Activated CD4-positive, alpha-beta T cell treated with anti-CD3 and anti-CD28 coated beads, Interleukin-2, Interleukin-4, amounts not matched to agents 100 ng/mL and 50 ng/mL, durations not matched to agents 16 hours and 8 hours (primary cell): Measurements from ENCODE around the gene RIC1.
"Not testable (repeated sequence)": the region's sequence is repeated elsewhere in the genome, so short reads cannot be mapped to it uniquely, and the experiment has no call there.

ENCODE experiments used
- DNase-seq: peaks from one replicate; pipeline ENCODE4 v3.0.0-alpha.2; 2020; ENCODE audit warnings: low spot score

Gene RIC1

DNA sequence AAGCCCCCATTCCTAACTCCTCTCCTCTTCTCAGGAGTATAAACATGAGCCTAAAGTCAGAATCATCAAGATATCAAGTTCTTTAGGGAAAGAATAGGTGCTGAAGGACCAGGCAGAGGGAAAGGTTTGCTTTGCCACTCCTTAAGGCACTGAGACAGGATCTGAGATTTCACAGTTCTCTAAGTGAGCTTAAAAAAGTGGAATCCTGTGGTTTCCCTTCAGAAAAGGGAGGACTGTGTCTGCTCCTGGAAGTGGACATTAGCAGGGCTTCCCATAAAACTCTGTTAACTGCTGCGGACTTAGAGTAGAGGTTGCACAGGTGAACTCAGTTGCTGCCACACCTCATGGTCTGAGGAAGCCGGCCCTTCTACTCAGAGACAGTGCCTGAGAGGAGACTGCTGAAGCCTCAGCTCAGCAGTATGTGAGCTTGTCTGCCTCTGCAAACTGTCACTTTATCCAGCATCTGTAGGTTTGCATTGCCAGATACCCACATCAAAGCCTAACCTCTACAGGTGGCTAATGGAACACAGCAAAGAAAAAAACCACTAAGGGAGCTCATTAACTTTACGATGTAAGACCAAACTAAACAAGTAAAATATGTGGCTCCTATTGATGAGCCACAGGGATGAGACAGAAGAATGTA lies 42.9 kb downstream of the RIC1 start:
- no peak for DNase-seq

DNA sequence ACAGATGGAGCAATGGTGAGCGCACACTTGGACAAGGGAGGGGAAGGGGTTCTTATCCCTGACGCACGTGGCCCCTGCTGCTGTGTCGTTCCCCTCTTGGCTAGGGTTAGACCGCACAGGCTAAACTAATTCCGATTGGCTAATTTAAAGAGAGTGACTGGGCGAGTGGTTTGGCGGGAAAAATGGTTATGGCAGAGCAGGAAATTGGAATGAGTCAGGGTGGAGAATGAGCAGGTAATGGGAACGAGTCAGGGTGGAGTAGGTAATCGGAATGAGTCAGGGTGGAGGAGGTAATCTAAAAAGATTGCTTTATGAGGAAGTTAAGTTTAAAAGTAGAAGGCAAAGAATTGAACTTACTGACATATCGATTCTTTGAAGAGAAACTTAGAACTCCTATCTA lies 46.1 kb downstream of the RIC1 start:
- not testable (repeated sequence) for DNase-seq

DNA sequence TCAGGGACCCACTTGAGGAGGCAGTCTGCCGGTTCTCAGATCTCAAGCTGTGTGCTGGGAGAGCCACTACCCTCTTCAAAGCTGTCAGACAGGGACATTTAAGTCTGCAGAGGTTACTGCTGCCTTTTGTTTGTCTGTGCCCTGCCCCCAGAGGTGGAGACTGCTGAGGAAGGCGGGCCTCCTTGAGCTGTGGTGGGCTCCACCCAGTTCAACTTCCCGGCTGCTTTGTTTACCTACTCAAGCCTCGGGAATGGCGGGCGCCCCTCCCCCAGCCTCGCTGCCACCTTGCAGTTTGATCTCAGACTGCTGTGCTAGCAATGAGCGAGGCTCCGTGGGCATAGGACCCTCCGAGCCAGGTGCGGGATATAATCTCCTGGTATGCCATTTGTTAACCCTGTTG lies 54.7 kb downstream of the RIC1 start:
- not testable (repeated sequence) for DNase-seq

DNA sequence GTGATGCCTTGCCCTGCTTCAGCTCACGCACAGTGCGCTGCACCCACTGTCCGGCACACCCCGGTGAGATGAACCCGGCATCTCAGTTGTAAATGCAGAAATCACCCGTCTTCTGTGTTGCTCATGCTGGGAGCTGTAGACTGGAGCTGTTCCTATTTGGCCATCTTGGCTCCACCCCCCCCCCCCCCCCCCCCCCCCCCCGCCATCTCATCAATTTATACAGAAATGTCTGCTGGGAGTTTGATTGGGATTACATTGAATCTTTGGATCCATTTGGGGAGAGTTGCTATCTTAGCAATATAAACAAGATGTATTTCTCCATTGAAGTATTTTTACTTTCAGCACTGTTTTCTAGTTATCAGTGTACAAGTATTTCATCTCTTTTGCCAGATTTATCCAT lies 55.2 kb downstream of the RIC1 start:
- no peak for DNase-seq

DNA sequence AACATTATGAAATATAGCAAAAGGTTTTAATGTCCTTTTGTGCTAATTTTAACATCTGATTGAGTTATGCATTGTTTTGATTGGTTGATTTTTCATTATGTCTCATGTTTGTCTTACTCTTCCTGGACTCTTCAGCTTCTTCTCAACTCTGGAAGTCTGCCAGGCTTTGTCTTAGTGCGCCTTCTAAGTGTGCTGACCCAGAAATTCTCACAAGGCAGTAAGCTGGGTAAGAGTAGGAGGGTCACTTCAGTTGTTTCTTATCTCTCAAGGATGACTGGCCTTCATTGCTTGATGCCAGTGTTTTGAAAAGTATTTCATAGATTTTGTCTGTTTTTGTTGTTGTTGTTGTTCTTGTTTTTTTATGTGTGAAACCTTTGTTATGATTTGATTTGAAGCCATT lies 59.2 kb downstream of the RIC1 start:
- DNase-seq: no peak

DNA sequence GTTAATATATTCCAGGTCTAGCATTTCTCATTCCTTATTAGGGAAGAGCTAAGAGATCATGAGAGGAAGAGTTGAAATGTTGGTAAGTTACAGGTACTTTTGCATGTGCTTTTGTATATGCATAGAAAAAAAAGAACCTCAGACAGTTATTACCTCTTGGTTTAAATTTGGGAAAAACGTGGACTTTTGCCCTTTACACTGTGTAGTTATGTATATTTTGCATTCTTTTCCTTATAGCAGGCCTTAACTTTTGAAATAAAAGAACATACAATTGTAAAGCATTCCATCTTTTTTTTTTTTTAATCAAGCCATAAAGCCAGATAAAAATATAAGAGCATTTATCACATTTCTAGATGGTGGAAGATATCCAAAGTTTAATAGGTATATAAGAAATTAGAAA lies 61.4 kb downstream of the RIC1 start:
- DNase-seq: no peak

DNA sequence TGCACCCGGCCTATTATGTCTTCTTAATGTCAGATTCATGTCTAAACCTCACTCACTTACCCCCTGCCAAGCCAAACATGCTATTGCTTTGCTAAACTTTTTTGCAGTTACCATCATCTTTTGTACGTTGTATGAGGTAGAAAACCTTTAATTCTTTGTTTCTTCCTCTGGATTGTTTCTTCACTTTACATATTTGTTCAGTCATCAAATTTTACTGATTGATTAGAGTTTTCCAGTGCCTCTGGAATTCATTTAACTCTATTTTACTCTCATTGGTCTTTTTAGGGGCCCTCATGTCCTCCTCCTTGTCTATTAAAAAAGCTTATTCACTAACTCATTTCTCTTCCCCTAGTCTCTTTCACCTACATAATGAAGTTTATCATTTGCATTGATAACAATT lies 67.0 kb downstream of the RIC1 start:
- no peak for DNase-seq

DNA sequence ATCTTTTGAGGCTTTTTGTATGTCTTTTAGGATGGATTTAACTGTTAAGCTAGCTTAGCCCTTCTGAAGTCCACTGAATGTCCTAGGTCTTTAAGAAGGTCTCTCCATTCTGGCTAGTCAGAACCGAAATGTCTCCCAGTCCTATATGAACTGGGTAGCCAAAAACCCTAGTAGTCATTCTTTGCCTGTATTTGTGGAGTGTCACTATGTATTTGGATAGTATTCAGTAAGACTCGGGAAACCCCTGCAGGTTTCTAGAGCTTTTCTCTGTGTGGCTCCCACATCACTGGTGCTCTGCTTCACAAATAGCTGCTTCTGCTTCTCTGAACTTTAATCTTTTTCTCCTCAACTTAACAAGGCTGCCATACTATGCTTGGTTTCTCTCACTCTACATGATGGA lies 68.0 kb downstream of the RIC1 start:
- no peak for DNase-seq

DNA sequence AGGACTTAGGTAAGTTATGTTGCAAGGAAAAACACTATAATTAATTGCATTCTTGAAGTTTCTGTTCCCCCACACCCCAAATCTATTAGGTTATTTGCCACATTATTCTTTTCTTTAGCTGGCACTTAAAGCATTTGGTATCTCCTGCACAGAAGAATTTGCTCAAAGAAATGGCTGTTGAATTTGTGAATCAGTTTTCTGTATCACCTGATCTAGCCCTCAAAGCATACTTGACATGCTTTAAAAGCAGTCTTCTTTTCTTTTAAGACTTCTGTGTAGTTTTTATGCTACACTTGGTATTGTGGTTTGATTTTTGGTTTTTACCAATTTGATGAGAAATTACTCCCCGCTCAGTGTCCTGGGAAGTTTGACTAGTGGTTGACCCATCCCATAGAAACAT lies 69.1 kb downstream of the RIC1 start:
- DNase-seq: no peak

DNA sequence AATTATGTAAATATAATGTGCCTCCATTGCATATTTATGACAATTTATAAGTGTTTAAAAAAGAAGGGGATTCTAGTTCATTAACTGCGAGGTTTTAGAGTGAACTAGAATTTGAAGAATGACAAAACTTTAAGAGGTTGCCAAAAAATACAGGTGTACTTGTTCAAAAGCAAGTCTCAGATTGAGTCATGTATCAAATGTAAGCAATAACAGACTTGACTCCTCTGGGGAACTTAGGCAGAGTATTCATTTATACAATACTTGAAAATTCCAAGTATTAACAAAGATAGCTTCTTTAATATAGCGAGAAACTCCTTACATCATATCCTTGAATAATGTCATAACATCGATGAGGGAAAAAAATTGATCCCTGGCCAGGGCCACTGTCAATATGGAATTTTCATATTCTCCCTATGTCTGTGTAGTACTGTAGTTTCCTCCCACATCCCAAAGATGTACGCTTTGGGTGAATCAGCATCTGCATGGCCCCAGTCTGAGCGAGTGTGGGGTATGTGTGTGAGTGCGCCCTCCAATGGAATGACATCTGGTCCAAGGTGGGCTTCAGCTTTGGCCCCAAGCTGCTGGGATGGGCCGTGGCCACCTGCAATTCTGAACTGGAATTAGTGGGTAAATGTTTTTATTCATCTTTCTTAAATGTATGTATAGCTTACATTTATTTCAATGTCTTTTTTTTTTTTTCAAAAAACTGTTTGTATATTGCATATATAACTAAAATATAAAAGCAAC lies 70.1 kb downstream of the RIC1 start:
- no peak for DNase-seq

DNA sequence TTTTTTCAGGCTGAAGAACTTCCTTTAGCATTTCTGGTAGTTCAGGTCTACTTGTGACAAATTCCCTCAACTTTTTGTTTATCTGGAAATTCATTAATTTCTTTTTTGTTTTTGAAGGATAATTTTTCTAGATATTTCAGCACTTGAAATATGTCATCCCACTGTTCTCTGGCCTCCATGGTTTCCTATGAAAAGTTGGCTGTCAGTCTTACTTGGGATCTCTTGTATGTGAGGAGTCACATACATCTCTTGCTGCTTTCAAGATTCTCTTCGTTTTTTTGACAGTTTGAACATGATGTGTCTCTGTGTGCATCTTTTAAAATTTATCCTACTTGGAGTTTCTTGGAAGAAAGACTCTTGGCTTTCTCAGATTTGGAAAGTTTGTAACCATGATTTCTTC lies 79.5 kb downstream of the RIC1 start:
- no peak for DNase-seq

DNA sequence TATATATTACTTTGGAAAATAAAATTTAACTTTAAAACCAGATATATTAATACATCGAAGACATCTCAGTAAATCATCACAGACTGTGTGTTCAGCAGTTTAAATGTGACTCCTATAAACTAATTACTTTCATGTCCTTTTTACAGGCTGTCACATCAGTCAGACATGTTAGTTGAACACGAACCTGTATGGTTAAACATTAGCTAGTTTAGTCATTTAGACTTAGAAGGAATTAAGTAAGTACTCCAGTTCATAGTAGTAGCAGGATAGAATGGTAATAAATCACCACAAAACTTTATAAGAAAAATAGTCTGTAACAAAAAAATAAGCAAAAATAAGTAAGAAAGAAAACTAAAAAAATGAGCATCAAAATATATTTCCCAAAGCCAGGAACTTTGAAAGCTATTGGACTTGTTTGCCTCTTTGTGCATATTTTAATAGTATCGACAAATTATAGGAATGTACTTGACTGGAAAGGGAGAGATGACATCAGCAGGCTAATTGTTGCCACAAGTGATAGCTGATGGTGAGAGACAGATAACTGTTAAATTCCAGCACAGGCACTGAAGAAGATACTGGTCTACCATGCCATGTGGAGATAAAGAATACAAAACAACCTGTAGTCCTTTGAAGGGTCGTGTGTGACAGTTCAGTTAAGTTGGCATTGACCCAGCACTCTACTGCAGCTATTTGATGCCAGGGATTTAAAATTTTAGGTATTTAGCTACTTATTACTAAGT lies 83.9 kb downstream of the RIC1 start:
- DNase-seq: no peak

DNA sequence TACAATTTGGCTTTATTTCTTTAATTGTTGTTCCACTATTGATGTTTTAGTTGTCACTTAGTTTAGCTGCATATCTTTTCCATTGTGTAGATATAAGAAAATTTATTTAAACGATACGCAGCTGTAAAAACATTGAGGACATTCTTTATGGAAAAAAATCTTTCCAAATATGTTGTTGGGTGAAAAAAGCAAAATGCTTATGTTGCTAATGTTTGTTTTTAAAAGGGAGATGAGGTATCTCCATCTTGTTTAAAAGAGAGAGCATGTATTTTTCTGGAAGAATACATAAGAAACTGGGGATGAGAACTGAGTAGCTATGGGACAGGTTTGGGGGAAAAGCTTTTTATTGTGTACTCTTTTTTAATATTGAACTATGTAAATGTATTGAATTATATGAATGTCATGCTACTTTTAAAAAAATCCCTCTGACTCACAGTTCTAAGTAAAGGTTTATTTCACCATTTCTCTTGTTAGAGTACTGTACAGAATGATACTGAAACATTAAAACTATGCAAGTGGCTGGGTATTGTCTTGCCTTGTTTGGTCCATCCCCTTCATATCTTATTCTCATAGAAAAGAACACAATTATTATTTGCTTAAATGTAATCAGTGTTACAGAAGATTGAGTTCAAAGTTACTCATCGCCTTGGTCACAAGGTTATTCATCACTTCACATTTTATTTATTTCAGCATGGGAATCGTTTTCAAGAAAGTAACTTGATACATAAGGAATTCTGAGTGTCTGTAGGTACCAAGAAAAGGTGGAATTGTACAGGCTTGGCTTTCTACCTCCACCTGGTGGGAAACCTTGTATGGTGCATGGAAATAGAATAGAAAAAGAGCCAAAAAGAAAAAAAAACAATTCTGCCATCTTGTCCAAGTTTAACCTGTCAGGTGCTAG lies 85.8 kb downstream of the RIC1 start:
- DNase-seq: no peak

DNA sequence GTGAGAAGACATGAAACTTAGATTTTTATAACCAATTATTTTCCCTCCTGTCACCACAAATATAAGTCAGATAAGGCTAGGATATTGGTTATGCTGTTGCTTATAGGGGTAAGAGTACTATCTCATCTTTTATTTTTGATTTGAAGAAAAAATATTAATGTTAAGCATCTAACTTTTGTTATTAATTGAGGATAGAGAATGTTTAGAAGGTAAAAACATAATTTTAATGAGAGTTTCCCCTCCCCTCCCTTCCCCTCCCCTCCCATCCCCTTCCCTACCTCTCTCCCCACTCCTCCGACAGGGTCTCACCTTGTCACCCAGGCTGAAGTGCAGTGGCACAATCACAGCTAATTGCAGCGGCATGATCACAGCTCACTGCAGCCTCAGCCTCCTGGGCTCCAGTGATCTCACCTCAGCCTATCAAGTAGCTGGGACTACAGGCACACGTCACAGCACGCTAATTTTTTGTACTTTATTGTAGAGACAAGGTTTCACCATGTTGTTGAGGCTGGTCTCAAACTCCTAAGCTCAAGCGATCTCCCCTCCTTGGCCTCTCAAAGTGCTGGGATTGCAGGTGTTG lies 86.7 kb downstream of the RIC1 start:
- no peak for DNase-seq

DNA sequence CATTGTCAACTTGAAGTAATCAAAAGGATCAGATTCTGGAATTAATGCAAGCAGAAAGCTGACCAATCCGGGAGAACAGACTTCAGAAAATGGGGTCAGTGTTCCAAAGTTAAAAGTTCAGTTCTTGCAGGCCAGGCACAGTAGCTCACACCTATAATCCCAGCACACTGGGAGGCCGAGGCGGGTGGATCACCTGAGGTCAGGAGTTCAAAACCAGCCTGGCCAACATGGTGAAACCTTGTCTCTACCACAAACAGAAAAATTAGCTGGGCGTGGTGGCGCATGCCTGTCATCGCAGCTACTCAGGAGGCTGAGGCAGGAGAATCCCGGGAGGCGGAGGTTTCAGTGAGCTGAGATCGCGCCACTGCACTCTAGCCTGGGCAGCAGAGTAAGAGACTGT lies 88.5 kb downstream of the RIC1 start:
- DNase-seq: not testable (repeated sequence)

DNA sequence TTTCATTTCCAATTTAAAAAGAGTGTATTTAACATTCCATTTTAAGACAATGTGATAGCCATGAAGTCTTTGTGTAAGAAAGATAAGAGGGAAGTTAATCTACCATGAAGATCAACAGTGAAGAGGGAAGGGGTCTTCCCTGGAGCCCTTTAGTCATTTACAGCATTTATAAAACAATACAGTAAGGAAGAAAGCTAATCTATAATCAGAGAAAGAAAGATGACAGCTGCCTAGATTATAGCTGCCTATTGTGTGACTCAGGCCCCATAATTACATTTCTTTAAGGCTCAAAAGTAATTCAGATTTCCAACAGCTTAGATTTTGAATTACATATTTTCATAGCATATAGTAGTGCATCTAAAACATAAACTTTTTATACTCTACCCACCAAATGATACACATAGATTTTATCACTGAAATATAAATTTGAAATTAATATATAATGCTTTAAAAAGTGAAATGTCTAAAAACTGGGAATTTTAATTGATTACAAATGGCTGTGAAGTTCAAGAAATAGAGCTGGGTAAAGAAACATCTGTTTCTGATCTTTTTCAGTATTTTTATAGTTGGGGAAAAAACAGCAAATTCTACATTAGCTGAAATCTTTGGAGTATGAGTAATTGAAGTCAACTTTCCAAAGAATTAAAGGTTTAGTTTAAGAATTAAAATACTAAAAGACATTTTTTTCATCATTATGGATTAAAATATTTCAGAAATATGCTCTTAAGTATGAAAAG lies 89.6 kb downstream of the RIC1 start:
- DNase-seq: no peak

DNA sequence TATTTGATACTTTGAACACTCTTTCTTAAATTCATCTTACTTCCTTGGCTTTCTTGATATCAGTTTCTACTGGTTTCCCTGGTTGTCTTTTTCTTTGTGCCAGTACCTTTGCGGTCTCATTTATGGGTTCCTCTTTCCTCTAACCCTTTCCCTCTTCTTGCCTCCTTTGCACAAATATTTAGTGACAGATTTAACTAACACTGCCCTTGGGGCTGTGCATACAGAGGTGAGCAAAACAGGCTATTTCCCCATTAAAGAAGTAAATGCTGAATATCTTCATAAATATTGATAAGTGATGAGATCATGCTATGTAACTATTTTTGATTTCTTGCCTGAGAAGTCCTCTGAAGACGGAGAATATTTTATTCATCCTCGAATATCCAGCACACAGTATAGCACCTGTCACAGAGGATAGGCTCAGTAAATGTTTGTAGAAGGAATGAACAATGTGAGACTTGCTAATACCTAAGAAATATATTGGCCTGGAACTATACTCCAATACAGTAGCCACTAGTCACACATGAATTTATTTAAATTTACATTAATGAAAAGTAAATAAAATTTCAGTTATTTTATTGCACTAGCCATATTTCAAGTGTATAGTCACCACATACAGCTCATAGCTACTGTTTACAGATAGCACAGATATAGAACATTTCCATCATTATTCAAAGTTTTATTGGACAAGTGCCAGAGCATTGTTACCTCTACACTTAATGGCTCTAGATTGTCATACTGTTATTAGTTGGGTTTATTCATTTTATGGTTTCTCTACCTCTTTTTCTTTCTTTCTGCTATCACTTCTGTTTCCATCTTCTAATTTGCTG lies 90.4 kb downstream of the RIC1 start:
- no peak for DNase-seq

DNA sequence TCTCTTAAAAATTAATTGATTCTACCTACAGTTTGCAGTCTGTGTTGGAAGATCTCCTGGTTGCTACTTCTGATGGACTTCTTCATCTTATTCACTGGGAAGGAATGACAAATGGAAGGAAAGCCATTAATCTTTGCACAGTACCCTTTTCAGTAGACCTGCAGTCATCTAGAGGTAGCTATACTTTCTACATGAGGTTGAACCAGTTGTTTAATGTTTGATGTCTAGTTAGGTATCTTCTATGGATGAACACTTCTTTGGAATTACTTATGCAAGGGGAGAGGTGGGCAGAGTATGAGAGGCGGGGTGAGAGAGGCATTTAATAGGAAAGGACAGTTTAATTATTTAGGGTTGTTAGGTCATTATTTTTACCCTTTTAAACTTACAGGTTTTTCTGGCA lies 91.2 kb downstream of the RIC1 start:
- DNase-seq: no peak

DNA sequence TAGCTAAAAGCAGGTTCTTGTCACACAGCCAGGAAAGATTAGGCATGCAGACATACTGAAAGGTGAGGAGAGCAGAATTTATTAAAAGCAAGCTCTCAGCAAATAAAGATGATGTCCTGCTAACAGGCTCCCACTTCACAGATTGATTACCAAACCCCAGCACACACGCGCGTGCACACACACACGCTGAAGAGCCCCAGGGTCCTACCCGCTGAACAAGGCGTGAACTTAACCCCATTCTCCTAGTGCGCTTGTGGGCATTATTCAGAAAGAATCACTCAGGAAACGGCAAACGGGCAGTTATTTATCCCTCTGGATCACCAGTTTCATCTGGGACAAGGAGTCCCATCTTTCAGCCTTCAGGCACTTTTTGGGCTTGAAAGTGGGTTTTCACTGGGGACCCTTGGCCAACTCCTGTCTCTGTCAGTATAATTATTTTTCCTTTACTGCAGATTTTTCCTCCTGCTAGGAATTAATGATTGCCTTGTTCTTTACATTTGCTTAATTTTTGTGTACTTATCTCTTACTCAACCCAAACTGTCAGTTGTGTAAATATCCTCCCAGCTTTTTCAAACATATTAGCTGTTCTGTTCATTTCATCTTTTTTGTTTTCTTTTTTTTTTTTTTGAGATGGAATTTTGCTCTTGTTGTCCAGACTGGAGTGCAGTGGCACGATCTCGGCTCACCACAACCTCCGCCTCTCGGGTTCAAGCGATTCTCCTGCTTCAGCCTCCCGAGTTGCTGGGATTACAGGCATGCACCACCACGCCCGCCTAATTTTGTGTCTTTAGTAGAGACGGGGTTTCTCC lies 92.6 kb downstream of the RIC1 start:
- no peak for DNase-seq
